AG09309 (cell line): ENCODE data around the gene SH3BGR.

Experiments
- DNase-seq: peaks from one replicate; pipeline ENCODE4 v3.0.0-alpha.2; 2010; ENCODE audit warnings: low read depth
- H3K4me3 ChIP-seq: 2 replicates; pipeline ENCODE4 v1.5.1; 2011; ENCODE audit warnings: mild to moderate bottlenecking, low read depth, low read length, moderate library complexity; ENCODE audit not compliant: control insufficient read depth
- CTCF ChIP-seq: IDR thresholded peaks from 2 replicates; pipeline ENCODE4 v1.5.1; 2011; ENCODE audit warnings: mild to moderate bottlenecking, low read depth, low read length, inconsistent platforms; ENCODE audit not compliant: insufficient read depth, control insufficient read depth; ENCODE audit errors: missing control alignments

SH3BGR gene

GRCh38 chr21:39511102-39511501 lies 59.3 kb downstream of the SH3BGR start:
- H3K4me3 ChIP-seq, result no peak overlapping the region
- DNase-seq, result no peak
- no peak for TF ChIP-seq CTCF

- no peak overlapping the region for H3K4me3 ChIP-seq
- TF ChIP-seq CTCF, result no peak
Measured at GRCh38 chr21:39513735-39514134, 62.0 kb downstream of the SH3BGR start.

GRCh38 chr21:39515684-39516472 lies 64.1 kb downstream of the SH3BGR start:
- no peak overlapping the region for H3K4me3 ChIP-seq
- no peak for TF ChIP-seq CTCF
- no peak for DNase-seq

More at GRCh38 chr21:39513735-39514134, 62.0 kb downstream of the SH3BGR start:
- no peak for DNase-seq

- TF ChIP-seq CTCF, result peak; percentile 83
- no peak overlapping the region for H3K4me3 ChIP-seq
- peak; percentile 4 for DNase-seq
Measured at GRCh38 chr21:39518055-39518846, 66.5 kb downstream of the SH3BGR start.

- H3K4me3 ChIP-seq, result no peak overlapping the region
- TF ChIP-seq CTCF, result no peak
- DNase-seq, result peak; percentile 17
Measured at GRCh38 chr21:39518847-39519210, 67.1 kb downstream of the SH3BGR start.

- DNase-seq, result no peak
- H3K4me3 ChIP-seq, result no peak overlapping the region
- TF ChIP-seq CTCF, result no peak
Measured at GRCh38 chr21:39519835-39520234, 68.1 kb downstream of the SH3BGR start.
